Measurements from ENCODE around the gene GRM5.

The GRM5 gene

DNA sequence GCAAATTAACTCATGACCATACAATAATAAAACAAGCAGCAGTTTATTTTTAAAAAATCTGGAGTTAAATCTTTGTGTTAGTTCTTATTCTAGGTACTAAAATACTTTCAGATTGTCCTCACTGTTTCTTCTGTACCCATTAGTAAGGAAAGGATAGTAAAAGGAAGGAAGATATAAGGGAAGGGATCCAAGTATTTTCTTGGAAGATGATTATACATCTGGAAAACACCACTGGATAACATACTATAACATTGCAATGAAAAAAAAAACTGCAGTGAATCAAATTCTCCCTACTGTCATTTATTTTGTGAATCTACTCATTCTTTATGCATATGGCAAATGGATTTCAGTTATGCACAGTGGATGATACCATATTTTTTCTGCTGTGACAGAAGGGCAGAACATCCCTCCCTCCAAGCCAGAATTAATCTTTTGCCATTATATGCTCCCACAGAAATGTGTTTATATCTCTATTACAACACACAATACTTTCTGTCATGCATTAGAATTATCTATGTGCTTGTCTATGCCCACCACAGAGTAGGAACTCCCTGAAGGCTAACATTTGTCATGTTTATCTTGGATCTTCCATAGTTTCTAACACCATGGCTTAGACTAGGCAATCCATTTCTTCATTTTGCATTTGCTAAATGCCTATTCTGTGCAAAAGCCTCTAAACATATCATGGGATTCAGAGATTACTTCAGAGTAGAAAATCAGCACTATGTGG, 446.0 kb downstream of the GRM5 start:
- no peak for DNase-seq (ENCODE audit: low read depth in 2 of 2)

DNA sequence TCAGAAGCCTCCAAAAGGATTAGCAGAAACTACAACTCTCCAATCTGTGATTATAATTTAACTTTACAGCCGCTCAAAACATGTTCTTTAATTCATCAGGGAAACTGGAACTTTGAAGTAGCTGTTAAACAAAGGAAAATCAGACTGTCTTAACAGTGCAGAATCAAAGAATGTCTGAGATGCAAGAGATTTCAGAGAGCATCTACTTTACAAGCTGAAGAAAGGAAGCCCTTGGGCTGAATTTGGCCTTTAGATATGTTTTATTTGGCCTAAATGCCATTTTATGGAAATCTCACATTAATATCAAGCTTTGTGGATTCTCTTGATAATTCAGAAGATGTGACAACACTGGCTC, 446.7 kb downstream of the GRM5 start:
- DNase-seq (ENCODE audit: low read depth in 2 of 2): no peak

DNA sequence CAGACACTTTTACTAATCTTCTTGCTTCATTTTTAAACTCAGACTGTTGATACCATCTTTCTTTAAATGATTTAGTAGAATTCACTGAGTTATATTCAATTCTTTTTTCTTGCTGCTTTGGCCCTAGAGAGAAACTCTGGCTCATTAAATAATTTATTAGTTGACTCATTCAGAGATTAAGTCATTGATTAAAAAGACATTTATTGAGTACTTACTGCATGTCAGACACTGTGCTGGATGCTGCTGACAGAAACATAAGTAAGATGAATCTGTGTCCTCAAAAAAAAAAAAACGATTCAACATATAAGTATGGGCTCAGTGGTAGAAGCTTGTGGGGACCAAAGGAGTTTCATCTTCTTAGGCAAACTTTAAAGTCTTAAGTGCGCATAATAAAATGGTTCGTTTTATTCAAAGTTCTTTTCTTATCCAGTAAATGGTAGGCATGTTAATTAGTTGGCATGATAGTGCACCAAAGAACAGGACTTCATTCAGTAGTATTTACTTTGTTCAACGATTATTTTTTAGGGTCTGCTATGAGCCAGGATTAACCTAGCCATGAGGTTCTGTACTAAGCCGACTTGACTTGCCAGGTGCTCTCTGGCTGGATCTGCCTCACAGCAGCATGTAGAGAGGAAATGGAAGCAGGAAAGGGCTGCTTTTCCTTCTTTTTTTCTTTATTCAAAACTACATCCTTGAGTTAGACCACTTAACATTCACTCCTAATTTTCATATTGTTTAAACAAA, 447.3 kb downstream of the GRM5 start:
- no peak for DNase-seq (ENCODE audit: low read depth in 2 of 2)

GRCh38 chr11:88617226-88617625, 448.6 kb downstream of the GRM5 start:
- DNase-seq (ENCODE audit: low read depth in 2 of 2): no peak

- DNase-seq (ENCODE audit: low read depth in 2 of 2): no peak
Observed at GRCh38 chr11:88604260-88604659, 461.5 kb downstream of the GRM5 start.

- no peak for DNase-seq (ENCODE audit: low read depth in 2 of 2)
Observed at GRCh38 chr11:88603091-88603867, 462.5 kb downstream of the GRM5 start.

- no peak for DNase-seq (ENCODE audit: low read depth in 2 of 2)
Observed at GRCh38 chr11:88597387-88597786, 468.4 kb downstream of the GRM5 start.

- no peak for DNase-seq (ENCODE audit: low read depth in 2 of 2)
Observed at GRCh38 chr11:88596786-88597185, 469.0 kb downstream of the GRM5 start.

DNA sequence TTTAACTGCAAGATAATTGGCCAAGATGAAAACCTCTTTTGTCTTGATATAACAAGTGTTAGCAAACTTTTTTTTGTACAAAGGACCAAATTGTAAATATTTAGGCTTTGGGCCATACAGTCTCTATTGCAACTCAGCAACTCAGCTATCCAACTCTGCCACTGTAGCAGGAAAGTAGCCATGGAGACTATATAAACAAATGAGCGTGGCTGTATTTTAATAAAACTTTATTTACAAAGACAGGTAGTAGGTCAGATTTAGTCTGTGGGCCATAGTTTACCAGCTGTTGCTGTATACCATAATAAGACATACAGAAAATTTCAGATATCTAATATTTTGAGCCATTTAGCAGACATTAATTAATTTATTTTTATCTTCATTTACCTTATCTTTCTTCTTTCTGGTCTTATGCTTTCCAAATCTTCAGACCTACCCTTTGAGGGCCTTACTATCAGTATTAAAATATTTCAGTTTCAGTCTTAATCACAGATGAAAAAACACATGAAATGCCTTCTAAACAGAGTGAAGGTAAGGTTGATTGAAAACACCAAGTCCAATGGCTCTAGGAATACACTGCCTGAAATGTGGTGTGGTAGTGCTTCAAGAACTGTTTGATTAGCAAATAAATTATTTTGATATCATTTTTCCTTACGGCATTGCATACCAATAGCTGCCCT, 471.4 kb downstream of the GRM5 start:
- no peak for DNase-seq (ENCODE audit: low read depth in 2 of 2)

DNA sequence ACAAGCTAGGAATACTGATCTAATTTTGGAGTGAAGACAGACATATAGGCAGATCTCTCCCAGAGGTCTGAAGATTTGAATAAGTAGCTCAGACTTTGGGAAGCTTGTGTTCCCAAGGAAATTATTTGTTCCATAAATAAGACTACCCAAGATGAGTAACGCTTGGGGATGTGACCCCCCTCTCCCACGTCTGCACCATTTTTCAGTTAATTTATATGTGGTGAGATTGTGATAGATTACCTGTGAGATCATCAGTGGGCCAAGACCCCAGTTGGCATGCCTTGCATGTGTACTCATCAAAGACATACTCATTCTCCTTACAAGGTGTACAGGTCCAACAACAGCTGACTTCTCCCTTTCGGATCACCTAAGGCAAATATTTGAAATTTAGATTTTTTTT, 475.4 kb downstream of the GRM5 start:
- DNase-seq (ENCODE audit: low read depth in 2 of 2): no peak

- no peak for DNase-seq (ENCODE audit: low read depth in 2 of 2)
Observed at GRCh38 chr11:88583251-88583650, 482.5 kb downstream of the GRM5 start.

DNA sequence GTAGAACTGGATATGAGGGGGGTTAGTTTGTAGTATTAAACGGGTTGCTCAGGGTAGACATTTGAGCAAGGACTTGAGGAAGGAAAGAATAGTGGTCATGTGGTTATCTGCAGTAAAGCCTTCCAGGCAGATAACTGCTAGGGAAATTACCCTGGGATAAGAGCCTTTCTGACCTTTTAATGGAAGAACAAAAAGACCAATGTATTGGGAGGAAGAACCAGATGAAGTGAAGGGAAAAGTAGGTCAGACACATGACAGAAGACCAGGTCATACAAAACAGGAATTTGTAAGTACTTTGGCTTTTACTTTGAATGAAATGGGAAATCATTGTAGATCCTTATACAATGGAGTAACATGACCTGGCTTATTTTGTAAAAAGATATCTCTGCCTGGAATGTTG, 486.3 kb downstream of the GRM5 start:
- no peak for DNase-seq (ENCODE audit: low read depth in 2 of 2)

GRCh38 chr11:88576741-88577140, 489.0 kb downstream of the GRM5 start:
- no peak for DNase-seq (ENCODE audit: low read depth in 2 of 2)

DNA sequence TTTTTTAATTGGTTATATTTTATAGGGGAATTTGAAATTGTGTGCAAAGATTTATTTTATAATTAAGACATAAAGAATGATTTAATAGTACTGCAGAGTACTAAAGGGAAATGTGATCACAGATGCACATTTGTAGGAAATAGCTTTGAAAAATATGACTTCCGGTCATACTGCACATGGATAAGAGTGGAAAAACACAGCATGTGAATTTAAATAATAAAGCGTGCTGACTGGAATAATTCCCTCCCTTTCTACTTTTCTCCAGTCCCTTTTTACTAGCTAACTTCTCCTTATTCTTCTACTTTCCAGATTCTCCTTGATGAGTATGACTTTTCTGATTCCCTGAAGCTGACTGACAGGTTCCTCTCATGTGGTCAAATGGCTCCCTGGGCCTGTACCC, 489.9 kb downstream of the GRM5 start:
- DNase-seq (ENCODE audit: low read depth in 2 of 2): no peak

DNA sequence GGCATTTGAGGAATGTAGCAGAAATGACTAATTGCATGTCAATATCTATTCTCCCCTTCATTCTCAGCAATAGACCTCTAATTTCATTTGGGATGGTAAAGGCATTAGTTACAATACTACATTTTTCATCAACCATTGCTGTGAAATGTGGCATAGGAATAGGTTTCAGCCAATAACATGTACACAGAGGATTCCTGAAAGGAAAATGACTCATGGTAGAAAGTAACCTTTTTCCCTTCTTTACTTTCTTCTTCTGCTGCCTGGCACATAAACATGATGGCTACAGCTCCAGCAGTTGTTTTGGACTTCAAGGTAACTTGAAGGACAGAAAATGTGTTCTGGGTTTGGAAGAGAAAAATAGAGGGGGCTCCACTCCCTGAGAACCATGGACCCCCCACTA, 496.4 kb downstream of the GRM5 start:
- no peak for DNase-seq (ENCODE audit: low read depth in 2 of 2)

- no peak for DNase-seq (ENCODE audit: low read depth in 2 of 2)
Observed at GRCh38 chr11:88555829-88556202, 510.0 kb downstream of the GRM5 start.

GRCh38 chr11:88555018-88555828, 510.6 kb downstream of the GRM5 start:
- DNase-seq (ENCODE audit: low read depth in 2 of 2): no peak

GRCh38 chr11:88553204-88553603, 512.6 kb downstream of the GRM5 start:
- no peak for DNase-seq (ENCODE audit: low read depth in 2 of 2)

- peak in 1 of 2 donors; percentile 6 for DNase-seq (ENCODE audit: low read depth in 2 of 2)
Observed at GRCh38 chr11:88552379-88553062, 513.3 kb downstream of the GRM5 start.

GRCh38 chr11:88544656-88545280, 521.0 kb downstream of the GRM5 start:
- DNase-seq (ENCODE audit: low read depth in 2 of 2): no peak

Data from stimulated activated CD8-positive, alpha-beta memory T cell treated with anti-CD3 and anti-CD28 coated beads, Interleukin-15, amount 100 ng/mL, for 4 hours (primary cell).